A673 (cell line): ENCODE results near the gene PNPT1. TPM values are rescaled to one million over a fixed set of nuclear protein-coding genes. Genes with fewer than 3 reads are reported as not detected.

Experiments used
- BruUV-seq: library from RNA; stranded (reverse); fragments of 400-500 nt; replicated peaks from 2 replicates; lab custom pipeline; 2021; lab: Mats Ljungman, UMichigan
- CTCF ChIA-PET: fragments of 300-600 bp; sonication (Branson Sonifier 250); formaldehyde crosslinking; loops from one replicate; lab custom pipeline; 2022; ENCODE audit warnings: antibody characterized with exemption; lab: Charles Lee
- POLR2A ChIA-PET: fragments of 300-600 bp; sonication (Branson Sonifier 250); formaldehyde crosslinking; loops from one replicate; lab custom pipeline; 2022; ENCODE audit warnings: antibody characterized with exemption; ENCODE audit not compliant: low non-redundant PET; lab: Charles Lee
- DNase-seq: peaks from one replicate; pipeline ENCODE4 v3.0.0-alpha.2; 2015; ENCODE audit warnings: low spot score
- H3K27ac ChIP-seq: fragments of 200-600 bp; sonication (generic); 2 replicates; pipeline ENCODE4 v1.5.1; 2016; ENCODE audit warnings: mixed run types, low read depth, mild to moderate bottlenecking, mixed read lengths, antibody characterized with exemption, low read length; ENCODE audit not compliant: poor library complexity, severe bottlenecking
- H3K27me3 ChIP-seq: fragments of 200-600 bp; sonication (generic); replicated peaks from 2 replicates; pipeline ENCODE4 v1.6.1; 2017; ENCODE audit warnings: mixed run types, low read depth, mild to moderate bottlenecking, mixed read lengths, antibody characterized with exemption, low read length; ENCODE audit not compliant: insufficient read depth, poor library complexity
- H3K36me3 ChIP-seq: fragments of 200-600 bp; sonication (generic); 2 replicates; pipeline ENCODE4 v1.6.1; 2016; ENCODE audit warnings: mixed run types, mild to moderate bottlenecking, mixed read lengths, antibody characterized with exemption, low read length; ENCODE audit not compliant: insufficient read depth, poor library complexity, severe bottlenecking
- H3K4me1 ChIP-seq: fragments of 200-600 bp; sonication (generic); 2 replicates; pipeline ENCODE4 v1.6.1; 2017; ENCODE audit warnings: mixed run types, mild to moderate bottlenecking, mixed read lengths, antibody characterized with exemption, low read length; ENCODE audit not compliant: insufficient read depth, poor library complexity, severe bottlenecking
- H3K4me3 ChIP-seq: fragments of 200-600 bp; sonication (generic); 2 replicates; pipeline ENCODE4 v1.5.1; 2016; ENCODE audit warnings: low read depth, mixed run types, mild to moderate bottlenecking, mixed read lengths, low read length; ENCODE audit not compliant: poor library complexity, severe bottlenecking
- H3K9me3 ChIP-seq: fragments of 200-600 bp; sonication (generic); 2 replicates; pipeline ENCODE4 v1.6.1; 2016; ENCODE audit warnings: mixed run types, low read depth, mild to moderate bottlenecking, mixed read lengths, antibody characterized with exemption, low read length; ENCODE audit not compliant: poor library complexity, severe bottlenecking
- EZH2 ChIP-seq: fragments of 200-600 bp; sonication (generic); IDR thresholded peaks from 2 replicates; pipeline ENCODE4 v1.6.1; 2017; ENCODE audit warnings: borderline replicate concordance, low read depth, mild to moderate bottlenecking, mixed read lengths, antibody characterized with exemption, low read length; ENCODE audit not compliant: poor library complexity, severe bottlenecking
- intact Hi-C: fragments of 100-400 bp; cut with micrococcal nuclease; formaldehyde crosslinking; loops from one replicate; pipeline ENCODE4 v1.10.0; 2022; ENCODE audit not compliant: unreplicated experiment
- total RNA-seq: library from RNA; stranded (reverse); gene quantifications from 2 replicates; pipeline ENCODE4 v1.2.3, GENCODE V29; 2021
- TF ChIP-seq, protein P1 (sequence below): fragments of 300-800, 200-600 bp; sonication (generic); conservative IDR thresholded peaks from 2 replicates; pipeline ENCODE4 v1.5.1; 2017; ENCODE audit warnings: low read depth, mild to moderate bottlenecking, antibody characterized with exemption, low read length, moderate library complexity, mixed read lengths

PNPT1 gene
- total RNA-seq, 1 experiment from 2014 or later, result 53.3 TPM

GRCh38 chr2:55734726-55735125, 41.1 kb upstream of the PNPT1 start:
- H3K4me3 ChIP-seq, result no peak overlapping the region
- no peaks in the 10 kb centered on the region for H3K36me3 ChIP-seq
- no peaks in the 10 kb centered on the region for H3K9me3 ChIP-seq
- intact Hi-C loops, result no loop called here
- no peak overlapping the region for H3K27ac ChIP-seq
- ChIA-PET CTCF (no interaction called here), POLR2A (no interaction called here)
- H3K4me1 ChIP-seq, result no peaks in the 10 kb centered on the region
- DNase-seq, result no peak
- TF ChIP-seq, protein P1, sequence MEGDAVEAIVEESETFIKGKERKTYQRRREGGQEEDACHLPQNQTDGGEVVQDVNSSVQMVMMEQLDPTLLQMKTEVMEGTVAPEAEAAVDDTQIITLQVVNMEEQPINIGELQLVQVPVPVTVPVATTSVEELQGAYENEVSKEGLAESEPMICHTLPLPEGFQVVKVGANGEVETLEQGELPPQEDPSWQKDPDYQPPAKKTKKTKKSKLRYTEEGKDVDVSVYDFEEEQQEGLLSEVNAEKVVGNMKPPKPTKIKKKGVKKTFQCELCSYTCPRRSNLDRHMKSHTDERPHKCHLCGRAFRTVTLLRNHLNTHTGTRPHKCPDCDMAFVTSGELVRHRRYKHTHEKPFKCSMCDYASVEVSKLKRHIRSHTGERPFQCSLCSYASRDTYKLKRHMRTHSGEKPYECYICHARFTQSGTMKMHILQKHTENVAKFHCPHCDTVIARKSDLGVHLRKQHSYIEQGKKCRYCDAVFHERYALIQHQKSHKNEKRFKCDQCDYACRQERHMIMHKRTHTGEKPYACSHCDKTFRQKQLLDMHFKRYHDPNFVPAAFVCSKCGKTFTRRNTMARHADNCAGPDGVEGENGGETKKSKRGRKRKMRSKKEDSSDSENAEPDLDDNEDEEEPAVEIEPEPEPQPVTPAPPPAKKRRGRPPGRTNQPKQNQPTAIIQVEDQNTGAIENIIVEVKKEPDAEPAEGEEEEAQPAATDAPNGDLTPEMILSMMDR, result no peak
- TF ChIP-seq EZH2, result no peak
- BruUV-seq, result no TSS peak
- H3K27me3 ChIP-seq, result peaks cover 15% of the 10 kb centered on the region

GRCh38 chr2:55733335-55733734, 39.7 kb upstream of the PNPT1 start:
- H3K4me1 ChIP-seq, result no peaks in the 10 kb centered on the region
- no peak for DNase-seq
- no peak overlapping the region for H3K27ac ChIP-seq
- POLR2A ChIA-PET, result no interaction called here
- H3K27me3 ChIP-seq, result peaks cover 19% of the 10 kb centered on the region
- no peak for TF ChIP-seq EZH2
- TF ChIP-seq, protein P1, result no peak
- H3K4me3 ChIP-seq, result no peak overlapping the region
- CTCF ChIA-PET, result no interaction called here
- intact Hi-C loops, result no loop called here
- no peaks in the 10 kb centered on the region for H3K9me3 ChIP-seq
- BruUV-seq, result no TSS peak
- no peaks in the 10 kb centered on the region for H3K36me3 ChIP-seq

GRCh38 chr2:55732854-55733253, 39.2 kb upstream of the PNPT1 start:
- TF ChIP-seq, protein P1, result no peak
- TF ChIP-seq EZH2, result no peak
- no peaks in the 10 kb centered on the region for H3K4me1 ChIP-seq
- intact Hi-C loops, result no loop called here
- no peak overlapping the region for H3K27ac ChIP-seq
- no TSS peak for BruUV-seq
- no peaks in the 10 kb centered on the region for H3K36me3 ChIP-seq
- H3K27me3 ChIP-seq, result peaks cover 19% of the 10 kb centered on the region
- POLR2A ChIA-PET, result no interaction called here
- no peaks in the 10 kb centered on the region for H3K9me3 ChIP-seq
- no peak overlapping the region for H3K4me3 ChIP-seq
- CTCF ChIA-PET, result no interaction called here
- no peak for DNase-seq
